GM12873 (cell line): ENCODE measurements around the gene FNDC10.

Experiments
- CTCF ChIP-seq: IDR thresholded peaks from 2 replicates; pipeline ENCODE4 v1.5.1; 2012; ENCODE audit warnings: low read depth, mild to moderate bottlenecking, moderate library complexity, low read length, control low read depth; ENCODE audit not compliant: insufficient read depth; ENCODE audit errors: missing control alignments

FNDC10 gene

GRCh38 chr1:1614204-1614953 is 14.4 kb upstream of the FNDC10 start:
- no peak for TF ChIP-seq CTCF

GRCh38 chr1:1613509-1614082 is 13.7 kb upstream of the FNDC10 start:
- no peak for TF ChIP-seq CTCF

GRCh38 chr1:1612104-1612400 is 12.1 kb upstream of the FNDC10 start:
- TF ChIP-seq CTCF, result no peak

DNA sequence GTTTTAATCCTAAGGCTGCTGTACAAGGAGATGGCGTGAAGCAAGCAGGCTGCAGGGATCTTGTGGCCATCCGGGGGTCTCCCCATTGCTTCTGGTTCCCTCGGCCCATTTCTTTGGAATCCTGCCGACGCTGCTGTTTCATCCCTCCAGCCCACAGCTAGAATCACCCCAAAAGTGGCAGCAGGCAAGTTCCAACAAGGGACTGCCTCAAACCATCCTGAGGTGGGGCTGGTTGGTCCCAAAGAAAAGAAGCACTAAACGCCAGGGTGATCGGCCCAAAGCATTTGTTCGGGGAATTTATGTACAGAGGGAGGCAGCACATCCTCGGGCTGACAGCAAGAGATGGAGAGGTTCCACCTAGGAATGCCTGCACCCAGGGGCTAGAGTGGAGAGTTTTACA is 10.9 kb upstream of the FNDC10 start:
- TF ChIP-seq CTCF, result no peak

GRCh38 chr1:1609822-1610485 is 10.0 kb upstream of the FNDC10 start:
- no peak for TF ChIP-seq CTCF

DNA sequence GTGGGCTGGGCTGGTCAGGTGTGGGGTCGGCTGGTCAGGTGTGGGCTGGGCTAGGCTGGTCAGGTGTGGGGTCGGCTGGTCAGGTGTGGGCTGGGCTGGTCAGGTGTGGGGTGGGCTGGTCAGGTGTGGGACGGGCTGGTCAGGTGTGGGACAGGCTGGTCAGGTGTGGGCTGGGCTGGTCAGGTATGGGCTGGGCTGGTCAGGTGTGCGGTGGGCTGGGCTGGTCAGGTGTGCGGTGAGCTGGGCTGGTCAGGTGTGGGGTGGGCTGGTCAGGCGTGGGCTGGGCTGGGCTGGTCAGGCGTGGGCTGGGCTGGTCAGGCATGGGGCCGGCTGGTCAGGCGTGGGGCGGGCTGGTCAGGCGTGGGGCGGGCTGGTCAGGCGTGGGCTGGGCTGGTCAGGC is 6.3 kb upstream of the FNDC10 start:
- no peak for TF ChIP-seq CTCF

- no peak for TF ChIP-seq CTCF
These were observed 5.8 kb upstream of the FNDC10 start for GRCh38 chr1:1605724-1606123.
